ENCODE results near the gene ELOB.

The ELOB gene

DNA sequence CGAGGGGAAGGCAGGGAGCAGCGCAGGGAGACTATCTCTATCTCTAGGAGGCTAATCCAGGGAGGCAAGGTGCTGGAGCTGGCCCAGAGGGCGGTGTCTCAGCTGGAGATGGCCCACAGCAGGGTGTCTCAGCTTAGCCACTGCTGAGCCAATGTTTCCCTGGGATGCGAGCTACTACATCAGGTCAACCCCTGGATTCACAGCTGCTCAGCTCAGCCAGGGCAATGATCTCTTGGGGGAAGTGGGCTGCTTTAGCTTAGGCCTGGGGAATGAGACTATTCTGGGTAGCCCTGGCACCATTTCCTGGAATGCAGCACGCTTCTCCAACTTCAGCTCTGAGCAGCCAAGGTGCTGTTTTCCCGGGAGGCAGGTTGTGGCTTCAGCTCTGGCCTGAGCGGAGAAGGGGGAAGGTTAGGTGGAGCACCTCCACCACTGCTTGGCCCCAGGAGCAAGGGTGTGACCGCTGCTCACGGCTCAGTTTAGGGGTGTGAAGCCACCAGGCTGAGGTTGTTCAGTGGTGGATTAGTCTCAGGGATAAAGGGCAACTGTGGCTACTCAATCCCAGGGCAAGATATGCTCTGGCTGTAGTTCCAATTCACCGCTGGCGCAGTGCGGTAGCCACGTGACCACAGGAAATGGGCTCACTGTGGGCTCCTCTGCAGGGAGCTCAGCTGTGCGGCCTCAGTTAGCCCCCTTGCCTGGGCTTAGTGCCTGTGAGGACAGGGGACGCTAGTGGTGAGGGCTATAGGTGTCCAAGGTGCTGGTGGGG lies 34.8 kb upstream of the ELOB start:
- in situ Hi-C loops (cut with MboI; ENCODE audit: low sequenced_read_pairs) = no loop called here

DNA sequence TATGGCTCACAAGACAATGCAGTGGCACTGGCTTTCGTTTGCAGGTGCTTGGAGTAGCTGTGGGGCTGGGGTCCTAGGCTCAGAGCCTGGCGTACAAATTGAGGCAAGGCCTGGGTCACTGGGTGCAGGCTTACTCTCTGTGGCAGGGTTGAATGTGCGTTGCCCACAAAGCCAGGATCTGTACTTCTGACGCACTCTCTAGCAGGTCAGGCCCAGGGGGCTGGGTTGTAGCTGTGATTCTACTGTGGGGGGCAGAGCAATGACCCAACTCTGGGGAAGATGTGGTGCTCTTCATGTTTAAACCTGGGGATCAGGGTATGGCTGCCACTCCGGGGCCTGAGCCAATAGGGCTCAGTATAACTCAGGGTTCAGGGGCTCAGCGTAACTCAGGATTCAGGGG lies 33.6 kb upstream of the ELOB start:
- in situ Hi-C loops (cut with MboI; ENCODE audit: low sequenced_read_pairs) = no loop called here

DNA sequence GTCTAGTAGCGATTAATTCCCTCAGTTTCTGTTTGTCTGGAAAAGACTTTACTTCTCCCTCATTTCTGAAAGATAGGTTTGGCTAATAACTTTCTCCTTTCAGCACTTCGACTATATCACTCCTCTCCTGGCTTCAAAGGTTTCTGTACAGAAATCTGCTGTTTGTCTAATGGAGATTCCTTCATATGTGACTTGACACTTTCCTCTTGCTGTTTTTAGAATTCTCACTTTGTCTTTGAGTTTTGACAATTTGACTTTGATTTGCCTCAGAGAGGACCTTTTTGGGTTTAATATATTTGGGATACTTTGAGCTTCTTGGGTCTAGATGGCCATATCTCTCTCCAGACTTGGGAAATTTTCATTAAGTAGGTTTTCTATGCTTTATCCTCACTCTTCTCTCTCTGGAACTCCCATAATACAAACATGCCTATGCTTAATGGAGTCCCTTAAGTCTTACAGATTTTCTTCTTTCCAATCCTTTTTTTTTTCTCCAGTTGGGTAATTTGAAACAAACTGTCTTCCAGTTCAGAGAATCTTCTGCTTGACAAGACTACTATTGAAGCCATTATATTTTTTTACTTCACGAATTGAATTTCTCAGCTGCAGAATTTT lies 32.2 kb upstream of the ELOB start:
- in situ Hi-C loops (cut with MboI; ENCODE audit: low sequenced_read_pairs) = no loop called here

DNA sequence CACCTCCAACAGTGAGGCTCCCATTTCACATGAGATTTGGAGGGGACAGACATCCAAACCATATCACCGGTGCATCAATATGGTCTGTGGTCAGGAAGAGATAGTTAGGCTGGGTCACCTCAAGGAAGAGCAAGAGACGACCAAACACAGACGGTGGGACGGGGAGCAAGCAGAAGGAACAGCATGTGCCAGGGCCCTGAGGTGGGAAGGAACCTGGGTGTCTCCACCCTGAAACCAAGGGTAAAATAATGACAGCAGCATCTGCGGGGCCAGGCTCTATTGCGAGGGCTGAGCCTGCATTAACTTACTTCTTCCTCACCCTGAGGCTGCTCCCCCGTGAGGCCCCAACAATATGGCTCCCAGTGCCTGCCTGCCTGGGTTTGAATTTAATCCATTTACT lies 31.1 kb upstream of the ELOB start:
- in situ Hi-C loops (cut with MboI; ENCODE audit: low sequenced_read_pairs) = no loop called here

DNA sequence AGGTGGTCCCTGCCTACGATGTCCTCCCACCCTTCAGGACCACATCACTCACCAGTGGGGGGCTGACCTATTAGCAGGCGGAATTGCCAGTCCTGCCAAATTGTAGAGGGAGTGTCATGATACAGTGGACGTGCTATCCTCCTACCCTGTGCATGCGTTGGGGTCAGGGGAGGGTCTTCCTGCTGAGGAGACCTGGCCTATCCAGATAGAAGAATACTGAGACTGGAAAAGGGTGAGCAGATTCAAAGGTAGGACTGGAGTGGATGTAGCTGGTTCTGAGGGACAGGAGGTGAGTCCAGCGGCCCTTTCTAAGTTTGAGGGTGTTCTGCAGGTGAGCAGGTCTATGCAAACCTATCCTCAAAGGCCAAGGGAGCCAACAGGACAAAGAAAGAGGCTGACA lies 29.2 kb upstream of the ELOB start:
- in situ Hi-C loops (cut with MboI; ENCODE audit: low sequenced_read_pairs) = no loop called here

DNA sequence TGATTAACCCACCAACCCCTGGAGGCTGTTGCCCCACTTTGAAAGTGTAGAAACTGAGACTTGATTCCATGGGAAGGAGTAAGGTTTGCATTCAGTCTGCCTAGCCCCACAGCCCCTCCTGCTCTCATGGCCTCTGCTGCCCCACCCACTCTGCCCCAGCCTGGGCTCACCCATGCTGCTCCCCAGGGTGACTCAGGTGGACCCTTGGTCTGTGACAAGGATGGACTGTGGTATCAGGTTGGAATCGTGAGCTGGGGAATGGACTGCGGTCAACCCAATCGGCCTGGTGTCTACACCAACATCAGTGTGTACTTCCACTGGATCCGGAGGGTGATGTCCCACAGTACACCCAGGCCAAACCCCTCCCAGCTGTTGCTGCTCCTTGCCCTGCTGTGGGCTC lies 27.6 kb upstream of the ELOB start:
- in situ Hi-C loops (cut with MboI; ENCODE audit: low sequenced_read_pairs) = no loop called here

DNA sequence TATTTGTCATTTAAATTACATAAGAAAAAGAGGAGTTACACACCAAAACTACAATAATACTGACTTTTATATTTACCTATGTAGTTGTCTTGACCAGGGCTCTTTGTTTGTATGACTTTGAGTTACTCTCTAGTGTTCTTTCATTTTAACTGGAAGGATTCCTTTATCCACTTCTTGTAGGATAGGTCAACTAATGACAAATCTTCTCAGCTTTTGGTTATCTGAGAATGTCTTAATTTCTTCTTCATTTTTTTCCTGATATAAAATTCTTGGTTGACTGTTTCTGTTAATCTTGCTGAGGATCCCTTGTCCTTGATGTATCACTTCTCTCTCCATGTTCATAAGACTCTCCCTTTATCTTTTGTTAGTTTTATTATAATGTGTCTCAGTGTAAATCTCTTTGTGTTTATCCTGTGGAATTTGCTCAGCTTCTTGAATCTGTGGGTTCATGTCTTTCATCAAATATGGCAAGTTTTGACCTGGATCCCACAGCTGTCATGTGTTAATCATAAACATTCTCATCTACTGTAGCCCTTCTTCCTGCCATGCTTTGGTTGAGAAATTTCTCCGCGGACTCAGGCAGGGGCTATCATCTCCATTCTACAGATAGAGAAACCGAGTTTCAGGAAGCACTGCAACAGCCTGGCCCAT lies 26.6 kb upstream of the ELOB start:
- in situ Hi-C loops (cut with MboI; ENCODE audit: low sequenced_read_pairs) = no loop called here

DNA sequence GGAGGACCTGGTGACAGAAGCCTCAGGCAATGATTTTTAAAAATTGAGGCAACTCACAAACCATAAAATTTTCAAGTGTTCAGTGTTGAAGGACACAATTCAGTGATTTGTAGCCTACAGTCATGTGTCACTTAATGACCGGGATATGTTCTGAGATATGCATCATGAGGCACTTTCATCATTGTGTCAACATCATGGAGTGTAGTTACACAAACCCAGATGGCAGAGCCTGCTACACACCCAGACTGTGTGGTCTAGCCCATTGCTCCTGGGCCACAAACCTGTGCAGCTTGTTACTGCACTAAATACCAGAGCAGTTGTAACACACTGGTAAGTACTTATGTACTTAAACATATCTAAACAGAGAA lies 22.8 kb upstream of the ELOB start:
- in situ Hi-C loops (cut with MboI; ENCODE audit: low sequenced_read_pairs) = no loop called here

DNA sequence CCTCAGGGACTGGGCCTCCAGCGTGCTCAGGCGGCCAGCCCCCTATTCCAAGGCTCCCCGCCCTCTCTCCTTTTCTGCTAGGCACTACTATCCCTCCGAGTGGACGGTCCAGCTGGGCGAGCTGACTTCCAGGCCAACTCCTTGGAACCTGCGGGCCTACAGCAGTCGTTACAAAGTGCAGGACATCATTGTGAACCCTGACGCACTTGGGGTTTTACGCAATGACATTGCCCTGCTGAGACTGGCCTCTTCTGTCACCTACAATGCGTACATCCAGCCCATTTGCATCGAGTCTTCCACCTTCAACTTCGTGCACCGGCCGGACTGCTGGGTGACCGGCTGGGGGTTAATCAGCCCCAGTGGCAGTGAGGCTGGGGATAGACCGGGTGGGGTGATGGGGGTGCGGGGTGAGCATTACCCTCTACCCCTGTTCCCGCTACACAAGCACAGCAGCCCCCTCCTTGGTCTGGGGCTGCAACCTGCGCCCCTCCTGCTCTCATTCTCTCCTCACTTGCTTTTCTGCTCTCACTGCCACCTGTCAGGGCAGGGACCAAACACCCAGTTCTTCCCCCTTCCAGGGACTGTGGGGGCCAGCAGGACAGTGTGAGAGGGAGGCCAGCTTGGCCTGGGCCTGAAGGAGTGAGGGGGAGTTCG lies 22.3 kb upstream of the ELOB start:
- in situ Hi-C loops (cut with MboI; ENCODE audit: low sequenced_read_pairs) = no loop called here

DNA sequence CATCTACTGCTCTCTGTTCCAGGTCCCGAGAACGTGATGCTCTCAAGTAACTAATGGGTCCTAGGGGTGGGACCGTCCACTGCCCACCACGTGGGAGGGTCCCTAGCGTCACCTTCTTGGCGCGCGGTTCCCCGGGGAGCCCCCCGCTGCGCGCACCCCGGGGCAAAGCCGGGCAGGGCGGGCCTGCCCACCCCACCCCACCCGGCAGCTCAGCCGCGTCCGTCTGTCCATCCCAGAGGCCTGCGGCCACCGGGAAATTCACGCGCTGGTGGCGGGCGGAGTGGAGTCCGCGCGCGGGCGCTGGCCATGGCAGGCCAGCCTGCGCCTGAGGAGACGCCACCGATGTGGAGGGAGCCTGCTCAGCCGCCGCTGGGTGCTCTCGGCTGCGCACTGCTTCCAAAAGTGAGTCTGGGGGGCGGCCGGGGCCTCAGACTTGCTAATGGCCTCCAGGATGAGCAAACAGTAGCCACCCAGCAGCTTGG lies 21.7 kb upstream of the ELOB start:
- in situ Hi-C loops (cut with MboI; ENCODE audit: low sequenced_read_pairs) = no loop called here

DNA sequence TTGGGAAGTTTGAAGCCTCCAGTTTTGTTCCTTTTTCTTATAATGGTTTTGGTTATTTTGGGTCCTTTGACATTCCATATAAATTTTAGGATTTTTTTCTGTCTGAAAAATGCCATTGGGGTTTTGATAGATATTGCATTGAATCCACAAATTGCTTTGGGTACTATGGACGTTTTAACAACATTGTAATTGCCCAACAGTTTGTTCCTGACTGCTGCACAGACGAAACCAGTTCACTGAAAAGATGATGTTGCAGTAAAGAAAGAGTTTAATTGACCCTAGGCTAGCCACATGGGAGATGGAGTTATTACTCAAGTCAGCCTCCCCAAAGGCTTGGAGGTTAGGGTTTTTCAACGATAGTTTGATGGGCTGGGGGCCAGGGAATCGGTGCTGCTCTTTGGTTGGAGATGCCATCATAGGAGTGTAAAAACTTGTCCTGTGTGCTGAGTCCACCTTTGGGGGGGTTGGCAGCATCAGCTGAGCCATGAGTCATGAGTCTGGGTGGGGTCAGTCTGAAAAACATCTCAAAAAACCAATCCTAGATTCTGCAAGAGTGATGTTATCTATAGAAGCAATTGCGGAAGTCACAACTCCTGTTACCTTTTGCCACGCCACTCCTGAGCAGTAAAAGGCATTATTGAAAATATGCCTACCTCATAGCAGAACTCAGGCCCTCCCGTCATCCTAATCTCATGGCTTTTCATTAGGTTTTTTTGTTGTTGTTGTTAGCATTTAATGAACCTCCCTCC lies 18.5 kb upstream of the ELOB start:
- in situ Hi-C loops (cut with MboI; ENCODE audit: low sequenced_read_pairs) = no loop called here

DNA sequence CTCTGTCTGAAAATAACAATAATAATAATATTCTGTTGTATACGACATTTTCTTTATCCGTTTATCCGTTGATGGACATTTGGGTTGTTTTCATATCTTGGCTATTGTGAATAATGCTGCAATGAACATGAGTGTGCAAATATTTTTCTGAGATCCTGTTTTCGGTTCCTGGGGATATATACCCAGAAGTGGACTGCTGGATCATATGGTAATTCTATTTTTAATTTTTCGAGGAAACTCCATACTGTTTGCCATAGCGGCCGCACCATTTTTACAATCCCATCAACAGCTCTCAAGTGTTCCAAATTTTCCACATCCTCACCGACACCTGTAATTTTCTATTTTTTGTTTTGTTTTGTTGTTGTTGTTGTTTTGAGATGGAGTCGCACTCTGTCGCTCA lies 15.9 kb upstream of the ELOB start:
- in situ Hi-C loops (cut with MboI; ENCODE audit: low sequenced_read_pairs) = no loop called here

DNA sequence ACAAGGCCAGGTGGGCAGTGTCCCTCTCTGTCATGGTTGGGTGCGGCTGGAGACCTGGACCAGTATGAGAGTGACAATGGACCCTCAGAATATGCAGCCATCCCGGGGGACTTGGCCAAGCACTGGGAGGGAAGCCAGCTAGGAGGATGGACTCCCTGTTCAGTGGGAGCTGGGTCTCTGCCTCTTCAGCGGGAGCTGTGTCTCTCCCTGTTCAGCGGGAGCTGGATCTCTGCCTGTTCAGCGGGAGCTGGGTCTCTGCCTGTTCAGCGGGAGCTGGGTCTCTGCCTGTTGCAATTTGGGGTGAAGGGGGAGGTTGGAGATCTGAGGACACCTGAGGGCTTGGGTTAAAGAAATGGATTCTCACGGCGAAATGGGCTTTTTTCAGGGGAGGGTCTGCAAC lies 14.1 kb upstream of the ELOB start:
- in situ Hi-C loops (cut with MboI; ENCODE audit: low sequenced_read_pairs) = no loop called here

DNA sequence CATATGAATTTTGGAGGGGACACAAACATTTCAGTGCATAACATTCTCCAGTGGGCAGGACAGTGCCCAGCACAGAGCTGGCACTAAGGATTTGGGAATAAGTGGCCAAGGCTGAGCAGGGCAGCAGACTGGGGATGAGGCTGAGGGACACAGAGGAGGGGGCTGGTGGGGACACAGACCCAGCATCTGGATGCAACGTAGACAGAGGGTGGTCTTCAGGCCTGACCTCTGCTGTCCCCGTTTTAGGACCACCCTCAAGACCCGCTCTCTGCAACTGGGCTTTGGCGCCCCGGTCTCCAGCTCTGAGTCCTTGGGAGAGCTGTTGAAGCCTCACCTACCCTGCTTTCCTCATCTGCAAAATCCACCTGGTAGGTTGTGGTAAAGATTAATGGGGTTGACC lies 13.6 kb upstream of the ELOB start:
- in situ Hi-C loops (cut with MboI; ENCODE audit: low sequenced_read_pairs) = no loop called here

DNA sequence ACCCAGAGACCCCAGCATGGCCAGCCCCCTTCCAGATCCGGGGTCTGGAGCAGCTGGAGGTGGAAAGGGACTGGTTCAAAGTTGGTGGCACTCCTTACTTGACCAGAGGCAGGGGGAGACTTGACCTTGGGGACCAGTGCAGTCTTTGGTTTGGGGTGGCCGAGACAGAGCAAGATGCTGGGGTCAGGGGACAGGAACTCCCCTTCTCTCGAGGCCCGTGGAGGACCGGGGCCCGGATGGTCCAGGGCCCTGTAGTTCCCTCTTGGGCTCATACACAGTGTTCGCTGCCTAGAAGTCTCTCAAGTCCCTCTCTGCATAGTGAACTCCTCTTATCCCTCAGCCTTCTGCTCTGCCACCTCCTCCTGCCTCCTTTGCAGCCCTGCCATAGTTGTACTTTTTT lies 10.9 kb upstream of the ELOB start:
- in situ Hi-C loops (cut with MboI; ENCODE audit: low sequenced_read_pairs) = no loop called here

DNA sequence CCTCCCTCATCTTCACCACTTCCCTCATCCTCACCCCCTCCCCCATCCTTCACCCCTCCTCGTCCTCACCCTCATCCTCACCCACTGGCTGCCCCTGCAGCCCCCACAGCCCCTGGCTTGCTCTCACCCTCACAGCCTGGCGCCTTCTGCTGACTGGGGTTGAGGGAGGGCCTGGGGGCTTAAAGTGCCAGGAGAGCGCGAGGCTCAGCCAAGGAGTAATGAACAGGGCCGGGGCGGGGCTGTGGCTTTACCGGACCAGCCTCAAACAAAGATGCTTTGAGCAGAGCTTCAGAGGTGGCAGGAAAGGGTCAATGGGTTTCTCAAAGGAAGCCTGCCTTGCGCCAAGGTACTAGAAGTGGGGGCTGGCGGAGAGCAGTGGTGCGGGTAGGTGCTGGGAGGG lies 10.3 kb upstream of the ELOB start, which contains the start of gene PRSS33:
Gene PRSS33 (minus strand): TSS at position 155 of the 400 bp plus-strand sequence. CDS start 1,013 bp downstream, outside the sequence.
- in situ Hi-C loops (cut with MboI; ENCODE audit: low sequenced_read_pairs) = no loop called here

DNA sequence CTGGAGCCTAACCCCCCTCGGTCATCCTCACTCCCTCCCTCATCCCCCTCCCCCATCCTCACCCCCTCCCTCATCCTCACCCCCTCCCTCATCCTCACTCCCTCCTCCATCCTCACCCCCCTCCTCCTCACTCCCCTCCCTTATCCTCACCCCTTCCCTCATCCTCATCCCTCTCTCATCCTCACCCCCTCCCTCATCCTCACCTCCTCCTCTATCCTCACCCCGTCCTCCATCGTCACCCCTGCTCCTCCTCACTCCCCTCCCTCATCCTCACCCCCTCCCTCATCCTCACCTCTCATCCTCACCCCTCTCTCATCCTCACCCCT lies 9.7 kb upstream of the ELOB start:
- in situ Hi-C loops (cut with MboI; ENCODE audit: low sequenced_read_pairs) = no loop called here

DNA sequence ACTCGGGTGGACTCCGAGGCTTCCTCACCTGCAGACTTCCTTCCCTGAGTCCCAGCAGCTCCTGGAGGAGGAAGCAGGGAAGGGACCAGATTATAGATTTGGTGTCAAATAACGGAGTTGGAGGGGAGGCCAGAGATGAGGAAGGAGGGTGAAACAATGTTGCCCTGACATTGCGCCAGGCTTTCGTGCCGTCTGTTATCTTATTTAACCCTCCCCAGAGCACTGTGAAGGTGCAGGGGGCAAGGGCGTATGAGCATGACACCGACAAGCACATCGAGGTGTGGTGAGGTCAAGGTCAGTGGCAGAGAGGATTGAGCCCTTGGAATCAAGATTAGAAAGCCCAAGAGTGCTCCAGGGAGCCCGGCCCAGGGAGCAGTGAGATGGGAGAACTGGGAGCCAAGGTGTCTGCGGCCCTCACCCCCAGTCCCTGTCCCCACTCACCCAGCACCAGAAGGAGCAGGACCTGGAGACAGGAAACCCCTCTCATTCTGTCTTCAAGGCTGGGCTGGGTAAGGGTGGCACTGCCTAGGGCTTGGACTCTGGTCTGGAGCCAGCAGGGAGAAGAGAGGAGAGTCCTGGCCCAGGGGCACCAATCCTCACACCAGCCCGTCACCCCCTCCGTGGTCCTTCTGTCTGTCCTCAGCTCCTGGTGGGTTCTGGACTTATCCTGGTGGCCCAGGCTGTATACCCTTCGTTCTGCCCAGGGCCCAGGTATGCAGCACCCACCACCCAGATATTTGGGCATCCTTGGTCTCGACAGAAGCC lies 9.2 kb upstream of the ELOB start:
- in situ Hi-C loops (cut with MboI; ENCODE audit: low sequenced_read_pairs) = no loop called here

DNA sequence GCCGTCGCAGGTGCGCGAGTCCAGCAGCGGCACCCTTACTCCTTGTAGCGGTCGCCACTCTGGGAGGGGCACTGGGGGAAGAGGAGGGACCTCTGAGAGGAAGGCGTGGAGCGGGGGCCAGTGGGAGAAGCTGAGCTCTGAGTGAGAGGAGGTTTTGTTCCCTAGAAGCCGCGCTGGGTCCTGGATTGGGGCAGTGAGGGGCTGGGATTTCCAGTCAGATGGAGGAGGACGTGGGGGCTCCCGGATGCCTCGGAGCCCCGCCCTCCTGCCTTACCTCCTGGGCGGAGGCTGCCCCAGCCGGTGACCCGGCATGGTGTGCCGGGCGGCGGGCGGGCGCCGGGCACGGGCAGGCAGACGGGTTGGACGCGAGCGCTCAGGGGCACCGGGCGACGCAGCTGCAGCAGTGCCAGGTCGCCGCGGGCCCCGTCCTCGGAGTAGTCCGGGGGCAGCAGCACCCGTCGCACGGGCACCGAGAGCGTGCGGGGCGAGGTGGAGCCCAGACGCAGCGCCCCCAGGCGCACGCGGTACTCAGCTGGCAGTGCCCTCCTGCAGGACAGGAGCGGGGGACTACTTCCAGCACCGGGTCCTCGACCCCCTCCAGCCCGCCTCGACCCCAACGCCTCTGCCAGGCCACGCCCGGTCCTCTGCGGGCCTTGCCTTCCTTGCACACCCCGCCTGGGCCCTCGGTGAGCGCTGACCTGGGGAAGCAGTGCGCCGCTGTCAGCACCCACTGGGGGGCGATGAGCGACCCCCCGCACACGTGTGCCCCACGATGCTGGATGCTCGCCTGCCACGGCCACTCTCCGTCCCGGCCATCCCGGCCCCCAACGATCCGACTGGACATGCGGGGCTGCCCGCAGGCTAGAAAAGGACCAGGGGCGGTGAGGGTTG lies 8.3 kb upstream of the ELOB start:
- in situ Hi-C loops (cut with MboI; ENCODE audit: low sequenced_read_pairs) = no loop called here
